Thoracic aorta (tissue), 2 donors: ENCODE results near the gene ANAPC2. TPM values are rescaled to one million over a fixed set of nuclear protein-coding genes. Genes with fewer than 3 reads are reported as not detected.

Experiments used
- ATAC-seq: fragments of 150-250 bp; one replicate; pipeline ENCODE4 v1.8.0; 2017; ENCODE audit warnings: low read depth; ENCODE audit not compliant: insufficient number of reproducible peaks, low FRiP score
- DNase-seq: peaks from one replicate; pipeline ENCODE4 v3.0.0-alpha.2; 2020; ENCODE audit warnings: low spot score
- H3K27ac ChIP-seq, 2 donors: fragments of 200-600 bp; sonication (generic); 1 replicate in 1 of 2; 2 replicates in 1 of 2; pipeline ENCODE4 v1.5.1; 2016; ENCODE audit warnings: mild to moderate bottlenecking in 2 of 2, moderate library complexity in 2 of 2
- H3K27me3 ChIP-seq: fragments of 200-600 bp; sonication (generic); replicated peaks from 2 replicates; pipeline ENCODE4 v1.6.0; 2016; ENCODE audit warnings: mild to moderate bottlenecking; ENCODE audit not compliant: insufficient read depth
- H3K36me3 ChIP-seq: fragments of 200-600 bp; sonication (generic); one replicate; pipeline ENCODE4 v1.5.1; 2016
- H3K4me1 ChIP-seq, 2 donors: fragments of 200-600 bp; sonication (generic); 1 replicate in 1 of 2; 2 replicates in 1 of 2; pipeline versions ENCODE4 v1.5.1 to v1.6.0; 2016; ENCODE audit warnings: low read depth in 2 of 2, mild to moderate bottlenecking in 1 of 2; ENCODE audit not compliant: control insufficient read depth in 1 of 2
- H3K4me3 ChIP-seq: fragments of 200-600 bp; sonication (generic); 2 replicates; pipeline ENCODE4 v1.5.1; 2016; ENCODE audit warnings: mild to moderate bottlenecking
- H3K9me3 ChIP-seq: fragments of 200-600 bp; sonication (generic); 2 replicates; pipeline ENCODE4 v1.5.1; 2016
- CTCF ChIP-seq: fragments of 200-600 bp; sonication (generic); IDR thresholded peaks from one replicate; pipeline ENCODE4 v1.5.1; 2019; ENCODE audit warnings: antibody characterized with exemption
- total RNA-seq, 2 donors: library from RNA; depleted of rRNA; stranded (reverse); fragments of >200 nt; gene quantifications; one replicate each; pipeline versions ENCODE4 v1.1.0 to v1.2.3, GENCODE V29; 2016

The ANAPC2 gene
- total RNA-seq, 2 donors from 2014 or later, result 25.2 to 43.0 TPM

- Histone ChIP-seq H3K4me3 (no peak overlapping the region), H3K27me3 (no peaks in the 10 kb centered on the region), H3K27ac (no peak overlapping the region), H3K9me3 (no peaks in the 10 kb centered on the region), H3K36me3 (no peaks in the 10 kb centered on the region), H3K4me1 (no peaks in the 10 kb centered on the region)
- ATAC-seq, result no peak
- no peak for TF ChIP-seq CTCF
- DNase-seq, result no peak
Observed at GRCh38 chr9:137147793-137148160, 40.6 kb downstream of the ANAPC2 start.

- DNase-seq (no peak), ATAC-seq (no peak)
- H3K27ac ChIP-seq, result no peak overlapping the region
- no peaks in the 10 kb centered on the region for H3K27me3 ChIP-seq
- no peaks in the 10 kb centered on the region for H3K4me1 ChIP-seq
- H3K9me3 ChIP-seq, result no peaks in the 10 kb centered on the region
- H3K4me3 ChIP-seq, result no peak overlapping the region
- no peaks in the 10 kb centered on the region for H3K36me3 ChIP-seq
- no peak for TF ChIP-seq CTCF
Observed at GRCh38 chr9:137147091-137147792, 41.1 kb downstream of the ANAPC2 start.

GRCh38 chr9:137146527-137146918 is 41.8 kb downstream of the ANAPC2 start:
- ATAC-seq, result no peak
- no peak for TF ChIP-seq CTCF
- no peak for DNase-seq
- Histone ChIP-seq H3K9me3 (no peaks in the 10 kb centered on the region), H3K4me3 (no peak overlapping the region), H3K36me3 (no peaks in the 10 kb centered on the region), H3K27ac (no peak overlapping the region), H3K4me1 (no peaks in the 10 kb centered on the region), H3K27me3 (no peaks in the 10 kb centered on the region)

- DNase-seq (no peak), ATAC-seq (no peak)
- Histone ChIP-seq H3K36me3 (no peaks in the 10 kb centered on the region), H3K4me3 (no peak overlapping the region), H3K27ac (no peak overlapping the region), H3K9me3 (no peaks in the 10 kb centered on the region), H3K27me3 (peaks cover under 1% of the 10 kb centered on the region), H3K4me1 (no peaks in the 10 kb centered on the region)
- TF ChIP-seq CTCF, result no peak
Observed at GRCh38 chr9:137145731-137146526, 42.4 kb downstream of the ANAPC2 start.

- Histone ChIP-seq H3K4me3 (no peak overlapping the region), H3K4me1 (peaks cover 0 to 3% of the 10 kb centered on the region in 2 donors), H3K27me3 (peaks cover 10% of the 10 kb centered on the region), H3K9me3 (no peaks in the 10 kb centered on the region), H3K36me3 (no peaks in the 10 kb centered on the region), H3K27ac (no peak overlapping the region)
- TF ChIP-seq CTCF, result no peak
- ATAC-seq (no peak), DNase-seq (no peak)
Observed at GRCh38 chr9:137143459-137143858, 44.9 kb downstream of the ANAPC2 start.
